ENCODE data around the gene ADSL. TPM values are rescaled to one million over a fixed set of nuclear protein-coding genes. Genes with fewer than 3 reads are reported as not detected.

The ADSL gene
- total and polyA plus RNA-seq, 2 of the 8 experiments (the other 6 are each of a cell fraction or from before 2014, with no cell fraction given) = 197 to 218 TPM

- Histone ChIP-seq H2BK20ac (ENCODE audit: low read length) (no peak overlapping the region), H3K4me2 (ENCODE audit: insufficient read depth in 1 of 2, low read depth in 2 of 2, low read length in 2 of 2) (no peak overlapping the region), H3K23ac (ENCODE audit: insufficient read length) (no peak overlapping the region), H3K27me3 (replicated peaks in 1 of 4; ENCODE audit: control insufficient read depth in 3 of 4, extremely low read depth in 1 of 4, insufficient read depth in 3 of 4, low read length in 3 of 4) (no peaks in the 10 kb centered on the region), H4K8ac (ENCODE audit: extremely low read depth, insufficient read depth, low read length) (no peak overlapping the region), H3K9me3 (ENCODE audit: insufficient read depth in 2 of 2, low read depth in 1 of 2, low read length in 1 of 2) (no peaks in the 10 kb centered on the region), H2AFZ (ENCODE audit: low read length) (no peak overlapping the region), H4K20me1 (replicated peaks in 1 of 2; ENCODE audit: control insufficient read depth in 1 of 2, insufficient read depth in 2 of 2, low read length in 2 of 2) (peaks cover 1 to 4% of the 10 kb centered on the region in 2 experiments), H3K4me3 (ENCODE audit: extremely low read depth in 1 of 4, insufficient read depth in 2 of 4, low read depth in 3 of 4, low read length in 4 of 4) (no peak overlapping the region), H3K79me1 (ENCODE audit: low read depth, low read length) (no peaks in the 10 kb centered on the region; the same call in none of the 2 replicates), H3K18ac (ENCODE audit: extremely low read depth, low read length) (no peak overlapping the region), H4K5ac (ENCODE audit: insufficient read length, low read depth, low read length) (no peak overlapping the region), H3K36me3 (ENCODE audit: control insufficient read depth in 2 of 4, insufficient read depth in 4 of 4, low read length in 3 of 4) (peaks cover 0 to 4% (median 0%) of the 10 kb centered on the region in 4 experiments; a peak in 2 of 8 replicates), H2BK5ac (ENCODE audit: low read depth, low read length) (no peak overlapping the region), H3K56ac (replicated peaks; ENCODE audit: insufficient read length, low read depth, low read length) (no peak overlapping the region), H3K4me1 (replicated peaks in 1 of 4; ENCODE audit: control insufficient read depth in 3 of 4, insufficient read depth in 4 of 4, low read length in 3 of 4) (peaks cover 0 to 1% (median 0%) of the 10 kb centered on the region in 4 experiments; a peak in 1 of 7 replicates), H4K91ac (replicated peaks; ENCODE audit: insufficient read length, low read length) (no peak overlapping the region), H2BK15ac (ENCODE audit: low read length) (no peak overlapping the region), H2AK5ac (ENCODE audit: low read depth, low read length) (no peak overlapping the region), H3K79me2 (ENCODE audit: control insufficient read depth in 1 of 2, insufficient read depth in 2 of 2, low read length in 2 of 2) (peaks cover 0 to 7% of the 10 kb centered on the region in 2 experiments; a peak in 1 of 4 replicates), H2BK120ac (replicated peaks; ENCODE audit: low read depth, low read length) (no peak overlapping the region), H3K23me2 (ENCODE audit: low read depth, low read length) (peaks cover 1% of the 10 kb centered on the region; the same call in 1 of the 2 replicates), H3K4ac (replicated peaks; ENCODE audit: insufficient read length, low read depth, low read length) (no peak overlapping the region), H3K14ac (ENCODE audit: insufficient read length) (no peak overlapping the region), H2BK12ac (ENCODE audit: low read depth, low read length) (no peak overlapping the region), H3K27ac (ENCODE audit: low read depth, low read length) (no peak overlapping the region), H3K9ac (replicated peaks in 1 of 4; ENCODE audit: extremely low read depth in 1 of 4, low read depth in 3 of 4, low read length in 3 of 4) (no peak overlapping the region)
- DNase-seq (ENCODE audit: low read depth in 1 of 2, low spot score in 2 of 2) (no peak), FAIRE-seq (no peak)
- POLR2A ChIA-PET (ENCODE audit: partially characterized antibody) = no interaction called here
- TF ChIP-seq EP300 (IDR thresholded peaks at IDR 0.05; ENCODE audit: borderline replicate concordance in 1 of 2, low read depth in 2 of 2, low read length in 2 of 2) = no peak
- no peak for TF ChIP-seq SIX5 (IDR thresholded peaks at IDR 0.05; ENCODE audit: low read depth, low read length)
- no peak for TF ChIP-seq CTBP2 (IDR thresholded peaks at IDR 0.05; ENCODE audit: borderline replicate concordance, insufficient read depth, insufficient read length, low read length)
- no peak for TF ChIP-seq EGR1 (IDR thresholded peaks at IDR 0.05; ENCODE audit: borderline replicate concordance, low read depth, low read length)
- no peak for TF ChIP-seq BCL11A (IDR thresholded peaks at IDR 0.05; ENCODE audit: low read depth in 2 of 2, low read length in 2 of 2)
- TF ChIP-seq, protein P1, sequence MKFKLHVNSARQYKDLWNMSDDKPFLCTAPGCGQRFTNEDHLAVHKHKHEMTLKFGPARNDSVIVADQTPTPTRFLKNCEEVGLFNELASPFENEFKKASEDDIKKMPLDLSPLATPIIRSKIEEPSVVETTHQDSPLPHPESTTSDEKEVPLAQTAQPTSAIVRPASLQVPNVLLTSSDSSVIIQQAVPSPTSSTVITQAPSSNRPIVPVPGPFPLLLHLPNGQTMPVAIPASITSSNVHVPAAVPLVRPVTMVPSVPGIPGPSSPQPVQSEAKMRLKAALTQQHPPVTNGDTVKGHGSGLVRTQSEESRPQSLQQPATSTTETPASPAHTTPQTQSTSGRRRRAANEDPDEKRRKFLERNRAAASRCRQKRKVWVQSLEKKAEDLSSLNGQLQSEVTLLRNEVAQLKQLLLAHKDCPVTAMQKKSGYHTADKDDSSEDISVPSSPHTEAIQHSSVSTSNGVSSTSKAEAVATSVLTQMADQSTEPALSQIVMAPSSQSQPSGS (IDR thresholded peaks at IDR 0.05; ENCODE audit: low read length) = no peak
- TF ChIP-seq RXRA (IDR thresholded peaks at IDR 0.05; ENCODE audit: insufficient read depth, low read depth, low read length) = no peak
- no peak for TF ChIP-seq TBP (IDR thresholded peaks at IDR 0.05; ENCODE audit: low read depth, low read length)
- TF ChIP-seq SP4 (IDR thresholded peaks at IDR 0.05; ENCODE audit: low read length) = no peak
- TF ChIP-seq POU5F1 (IDR thresholded peaks at IDR 0.05; ENCODE audit: low read depth, low read length) = no peak
- no peak for TF ChIP-seq MAFK (IDR thresholded peaks at IDR 0.05; ENCODE audit: low read depth, low read length)
- no peak for TF ChIP-seq JUND (IDR thresholded peaks at IDR 0.05; ENCODE audit: low read length)
- 98% methylated on average over 3 of the region's 5 CpGs; no CpG with 5 or more reads in 1 of the 2 experiments for WGBS, 2 experiments (ENCODE audit: extremely low coverage in 1 of 2, insufficient coverage in 1 of 2, insufficient read length in 1 of 2, insufficient replicate concordance in 2 of 2, low coverage in 1 of 2, low lambda C conversion rate in 2 of 2, missing lambda C conversion rate in 1 of 2)
- CTCF ChIA-PET (ENCODE audit: partially characterized antibody) = no interaction called here
Measured at GRCh38 chr22:40376149-40376548, 29.8 kb downstream of the ADSL start.

All from H1 (cell line).